GM12801 (cell line): ENCODE measurements around the gene UBFD1.

Source experiments
- CTCF ChIP-seq: IDR thresholded peaks from one replicate; pipeline ENCODE4 v1.5.1; 2011; ENCODE audit warnings: control low read depth; ENCODE audit not compliant: insufficient read length; ENCODE audit errors: extremely low read depth

The UBFD1 gene

GRCh38 chr16:23521037-23521743 lies 36.3 kb upstream of the UBFD1 start:
- TF ChIP-seq CTCF = no peak

- TF ChIP-seq CTCF = no peak
Measured at GRCh38 chr16:23521965-23522364, 35.6 kb upstream of the UBFD1 start.

DNA sequence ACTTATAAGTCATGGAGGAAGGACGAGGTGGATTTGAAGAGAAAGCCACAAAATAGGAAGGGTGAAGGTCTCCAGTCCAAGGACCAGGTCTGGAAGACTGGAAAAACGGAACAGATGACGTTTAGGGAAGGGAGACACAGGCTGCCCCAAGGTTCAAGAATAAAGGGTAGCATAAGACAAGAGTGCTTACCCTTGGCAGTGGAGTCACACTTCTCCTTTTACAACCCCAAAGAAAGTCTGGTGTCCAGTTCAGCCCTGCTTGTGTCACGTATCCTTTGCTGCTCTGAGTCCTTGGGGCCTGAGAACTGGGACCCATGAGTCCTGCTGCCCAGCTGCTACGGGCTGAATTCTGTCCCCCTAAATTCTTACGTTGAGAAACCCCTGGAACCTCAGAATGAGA lies 34.2 kb upstream of the UBFD1 start:
- no peak for TF ChIP-seq CTCF

GRCh38 chr16:23523876-23524385 lies 33.6 kb upstream of the UBFD1 start:
- no peak for TF ChIP-seq CTCF

GRCh38 chr16:23524886-23525285 lies 32.6 kb upstream of the UBFD1 start:
- TF ChIP-seq CTCF = no peak

- no peak for TF ChIP-seq CTCF
Measured at GRCh38 chr16:23527961-23528643, 29.4 kb upstream of the UBFD1 start.

DNA sequence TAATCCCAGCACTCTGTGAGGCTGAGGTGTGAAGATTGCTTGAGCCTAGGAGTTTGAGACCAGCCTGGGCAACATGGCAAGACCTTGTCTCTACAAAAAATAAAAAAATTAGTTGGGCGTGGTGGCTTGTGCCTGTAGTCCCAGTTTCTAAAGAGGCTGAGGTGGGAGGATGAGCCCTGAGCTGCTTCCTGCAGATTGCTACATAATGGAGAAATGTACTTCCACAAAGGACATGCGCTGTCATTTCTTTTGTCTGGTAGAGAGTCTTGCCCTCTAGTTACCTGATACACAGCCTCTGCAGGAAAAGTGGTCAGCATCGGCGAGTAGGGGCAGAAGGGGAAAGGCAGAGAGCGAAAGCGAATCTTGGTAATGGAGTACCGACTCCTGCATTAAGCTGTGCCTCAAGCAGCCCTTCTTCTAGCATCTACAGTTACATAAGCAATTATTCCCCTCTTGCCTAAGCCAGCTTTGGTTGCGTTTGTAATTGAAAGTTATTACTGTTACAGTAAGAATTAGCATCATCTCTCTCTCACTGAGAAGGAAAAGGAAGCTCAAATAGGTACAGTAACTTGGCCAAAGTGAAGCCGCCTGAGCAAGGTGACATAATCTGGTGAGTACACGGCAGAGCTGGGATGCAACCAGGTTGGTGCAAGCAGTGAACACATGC lies 28.8 kb upstream of the UBFD1 start:
- TF ChIP-seq CTCF = no peak
